DMS153 (cell line): ENCODE measurements around the gene GNAI3.
A peak's percentile ranks its signal among the peaks of the same experiment; 100 is the strongest.

Experiments used
- DNase-seq: peaks from one replicate; lab custom pipeline; 2025; lab: John Stamatoyannopoulos, UW

Gene GNAI3

DNA sequence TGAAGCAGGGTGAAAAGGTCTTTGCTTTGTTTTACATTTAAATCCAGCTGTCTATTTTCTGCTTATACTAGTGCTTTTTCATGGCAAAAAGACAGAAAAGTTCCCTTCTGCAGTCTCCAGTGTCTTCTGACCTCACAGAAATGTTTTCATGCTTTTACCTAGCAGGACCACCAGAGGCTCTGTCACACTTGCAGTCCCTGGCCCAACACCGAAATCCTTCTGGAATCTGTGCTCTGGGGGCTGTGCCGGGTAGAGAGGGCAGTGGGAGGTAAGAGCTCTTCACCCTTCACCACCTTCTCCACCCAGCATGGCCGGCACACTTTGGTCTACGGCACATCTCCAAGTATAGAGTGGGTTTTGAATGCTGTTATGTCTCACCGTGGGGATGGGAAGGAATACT, 50.2 kb downstream of the GNAI3 start:
- DNase-seq, result no peak

DNA sequence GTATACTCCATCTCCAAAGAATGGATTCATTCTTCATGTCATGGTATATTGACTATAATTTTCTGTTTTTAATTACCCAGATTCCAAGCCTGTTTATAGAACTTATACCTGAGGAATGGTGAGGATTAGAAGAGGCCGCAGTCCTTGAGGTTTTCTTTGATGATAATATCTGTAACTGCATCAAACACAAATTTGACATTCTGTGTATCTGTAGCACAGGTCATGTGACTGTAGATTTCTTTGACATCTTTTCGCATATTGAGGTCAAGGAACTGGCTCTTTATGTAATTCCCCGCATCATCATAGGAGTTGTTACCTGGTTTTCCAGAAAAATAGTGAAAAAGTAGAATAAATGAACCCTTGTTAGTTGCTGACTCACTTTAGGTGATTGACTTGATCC, 54.8 kb downstream of the GNAI3 start:
- no peak for DNase-seq

DNA sequence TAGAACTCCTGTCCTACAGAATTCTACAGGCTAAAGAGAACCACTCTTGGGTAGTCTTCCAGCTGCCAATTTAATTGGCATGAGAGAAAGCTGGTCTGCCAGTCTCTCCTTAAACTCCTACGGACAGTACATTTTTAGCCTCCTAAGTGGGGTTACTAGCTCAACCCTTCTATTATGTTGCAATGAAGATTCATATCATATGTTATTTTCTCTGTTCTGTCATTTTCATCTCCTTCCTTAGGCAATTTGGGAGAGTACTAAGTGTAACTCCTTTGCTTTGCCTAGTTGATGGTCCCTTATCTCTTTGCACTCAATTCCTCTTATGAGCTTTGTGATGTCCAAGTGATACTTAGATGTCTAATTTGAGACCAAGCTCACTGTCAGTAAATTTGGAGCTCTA, 57.0 kb downstream of the GNAI3 start:
- no peak for DNase-seq

DNA sequence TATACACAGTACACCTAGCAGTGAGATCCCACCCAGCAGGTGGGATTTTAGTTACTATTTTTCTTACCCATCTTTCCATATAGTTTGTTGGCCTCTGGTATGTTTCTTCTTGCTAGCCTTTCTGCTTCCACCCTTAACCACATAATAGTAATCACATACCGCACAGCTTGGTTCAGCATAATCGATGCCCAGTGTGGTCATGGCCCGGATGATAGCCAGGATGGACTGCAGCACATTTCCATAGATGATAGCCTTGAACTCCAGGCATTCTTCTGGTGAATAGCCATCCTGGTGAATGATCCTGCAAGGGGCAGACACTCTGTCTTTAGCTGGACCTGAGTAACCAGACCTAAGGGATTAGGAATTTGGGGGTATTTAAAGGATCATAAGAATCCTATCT, 61.5 kb downstream of the GNAI3 start:
- DNase-seq, result no peak

DNA sequence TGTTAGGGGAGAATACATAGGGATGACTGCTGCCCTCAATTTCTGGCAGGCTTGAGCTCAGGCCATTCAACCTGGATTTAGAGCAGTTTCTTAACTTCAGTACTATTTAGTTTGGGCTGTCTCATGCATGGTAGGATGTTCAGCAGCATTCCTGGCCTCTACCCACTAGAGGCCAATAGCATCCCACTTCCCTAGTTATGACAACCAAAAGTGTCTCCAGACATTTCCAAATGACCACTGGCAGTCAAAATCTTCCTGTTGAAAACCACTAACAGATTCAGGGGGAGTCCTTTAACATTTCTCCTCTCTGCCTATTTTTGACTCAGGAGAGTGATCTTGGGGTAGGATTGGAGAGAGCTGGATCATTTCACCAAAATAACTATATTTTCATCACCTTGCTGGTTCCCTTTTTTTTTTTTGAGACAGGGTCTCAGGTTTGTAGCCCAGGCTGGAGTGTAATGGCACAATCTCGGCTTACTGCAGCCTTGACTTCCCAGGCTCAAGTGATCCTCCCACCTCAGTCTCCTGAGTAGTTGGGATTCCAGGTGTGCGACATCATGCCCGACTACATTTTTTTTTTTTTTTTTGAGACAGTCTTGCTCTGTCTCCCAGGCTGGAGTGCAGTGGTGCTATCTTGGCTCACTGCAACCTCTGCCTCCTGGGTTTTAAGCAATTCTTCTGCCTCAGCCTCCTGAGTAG, 62.3 kb downstream of the GNAI3 start:
- no peak for DNase-seq

DNA sequence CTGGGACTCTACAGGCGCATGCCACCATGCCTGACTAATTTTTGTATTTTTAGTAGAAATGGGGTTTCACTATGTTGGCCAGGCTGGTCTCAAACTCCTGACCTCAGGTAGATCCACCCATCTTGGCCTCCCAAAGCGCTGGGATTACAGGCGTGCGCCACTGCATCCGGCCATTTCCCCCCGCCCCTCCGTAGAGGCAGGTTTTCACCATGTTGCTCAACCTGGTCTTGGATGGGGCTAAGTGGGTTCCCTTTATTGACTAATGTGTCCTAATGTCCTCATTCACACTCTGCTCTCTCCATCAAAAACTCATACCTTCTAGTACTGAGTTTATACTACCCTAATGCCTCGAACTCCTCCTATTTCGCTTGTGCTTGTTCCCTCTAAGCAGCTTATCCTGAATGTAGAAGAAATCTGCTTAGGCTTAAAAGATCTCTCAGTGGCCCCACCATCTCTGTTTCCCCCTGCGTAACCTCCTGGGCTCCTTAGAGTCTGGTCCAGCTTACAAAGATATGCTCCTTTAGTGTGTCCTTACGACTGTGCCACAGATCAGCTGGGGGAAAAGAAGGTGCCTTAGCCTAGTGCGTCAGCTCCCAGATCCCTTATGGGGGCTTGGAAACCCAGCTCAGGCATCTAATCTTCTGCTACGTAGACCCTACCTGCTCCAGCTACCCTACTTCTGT, 63.0 kb downstream of the GNAI3 start:
- no peak for DNase-seq

DNA sequence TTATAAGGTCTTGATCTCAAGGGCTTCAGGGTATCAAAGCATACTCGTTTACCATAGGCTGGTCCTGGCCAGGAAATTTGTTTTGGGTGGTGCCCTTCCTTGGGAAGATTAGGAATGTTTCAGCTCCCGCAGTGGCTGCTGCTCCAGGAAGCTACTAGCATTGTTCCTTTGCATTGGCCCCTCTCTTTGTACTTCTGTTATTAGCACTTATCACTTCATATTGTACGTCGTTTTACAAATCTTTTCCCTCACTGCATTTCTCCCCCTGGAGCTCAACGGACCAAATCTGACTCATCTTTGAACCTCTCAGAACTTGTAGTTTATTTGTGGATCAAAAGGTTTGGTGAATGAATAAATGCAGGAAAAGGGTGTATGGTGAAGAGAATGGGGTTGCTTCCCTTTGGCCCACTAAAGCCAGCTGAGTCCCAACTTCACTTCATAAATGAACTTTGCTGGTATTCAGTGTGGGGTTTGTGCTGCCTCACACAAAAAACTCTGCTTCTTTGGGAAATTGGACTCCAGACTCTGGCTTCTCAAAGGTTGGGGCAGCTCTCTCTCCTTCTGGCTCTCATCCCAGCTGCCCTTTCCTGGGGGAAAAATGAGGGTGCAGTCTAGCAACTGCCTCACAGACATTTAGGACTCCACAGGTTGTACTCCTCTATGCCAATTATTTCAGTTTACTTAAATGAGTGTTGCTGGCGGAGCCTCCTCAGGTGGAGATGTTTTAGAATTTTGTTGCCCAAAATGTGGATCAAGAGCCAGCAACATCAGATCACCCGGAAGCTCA, 65.1 kb downstream of the GNAI3 start:
- DNase-seq, result no peak

DNA sequence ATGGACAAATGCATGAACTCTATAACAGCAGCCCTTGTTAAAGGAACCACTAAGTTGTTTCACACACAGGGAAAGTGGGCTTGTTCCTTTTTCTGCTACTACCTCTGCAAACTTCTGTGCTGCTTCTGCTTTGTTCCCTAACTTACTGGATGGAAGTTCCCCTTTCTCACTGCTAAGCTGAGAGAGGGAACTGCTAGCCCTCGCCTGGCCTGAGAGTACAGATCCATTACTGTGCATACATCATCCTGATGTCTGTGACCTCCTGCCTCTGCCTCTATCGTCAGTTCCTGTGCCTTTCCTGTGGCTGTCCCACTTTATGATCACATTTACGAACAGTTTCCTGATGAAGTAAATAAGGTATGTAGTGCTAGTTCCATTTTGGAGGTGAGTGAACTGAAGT, 67.5 kb downstream of the GNAI3 start:
- no peak for DNase-seq

DNA sequence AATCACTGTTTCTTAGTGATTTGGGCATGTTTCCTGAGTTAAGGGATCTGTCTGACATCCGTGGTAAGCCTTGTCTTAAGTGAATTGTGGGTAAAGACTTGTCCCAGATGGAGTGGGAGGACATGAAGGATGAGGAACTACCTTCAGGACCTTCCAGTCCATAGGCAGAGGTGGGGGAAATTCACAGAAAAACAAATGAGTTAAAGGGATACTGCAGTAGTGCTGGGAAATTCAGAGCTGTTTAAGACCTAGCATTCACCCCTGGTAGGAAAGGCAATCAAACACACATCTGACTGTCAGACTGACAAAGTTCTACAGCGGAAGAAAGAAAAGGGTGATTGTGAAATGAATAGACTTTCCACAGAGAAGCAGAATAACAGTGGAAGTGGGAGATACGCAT, 68.0 kb downstream of the GNAI3 start:
- no peak for DNase-seq

DNA sequence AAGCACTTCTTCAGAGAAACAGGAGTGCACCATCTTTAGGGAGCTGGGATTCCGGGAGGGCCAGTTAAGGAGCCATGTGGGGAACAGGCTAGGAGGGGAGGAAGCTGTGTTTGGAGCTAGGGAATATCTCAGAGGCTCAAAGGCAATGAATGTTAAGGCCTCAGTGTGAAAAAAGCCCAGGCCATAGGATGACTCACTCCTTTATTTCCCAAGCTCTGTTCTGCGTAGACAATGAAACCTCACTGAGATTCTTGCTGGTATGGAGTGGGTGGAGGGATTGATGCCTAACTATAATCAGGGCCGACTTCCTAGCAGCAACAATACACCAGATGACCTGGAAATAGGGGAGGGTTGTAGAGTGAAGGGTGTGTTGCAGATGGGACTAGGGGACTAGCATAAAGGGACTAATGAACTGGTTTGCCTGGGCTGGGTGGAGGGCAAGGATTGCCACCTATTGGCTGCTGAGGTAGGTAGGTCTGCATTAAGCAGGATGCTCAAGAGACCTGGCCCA, 68.9 kb downstream of the GNAI3 start:
- no peak for DNase-seq

DNA sequence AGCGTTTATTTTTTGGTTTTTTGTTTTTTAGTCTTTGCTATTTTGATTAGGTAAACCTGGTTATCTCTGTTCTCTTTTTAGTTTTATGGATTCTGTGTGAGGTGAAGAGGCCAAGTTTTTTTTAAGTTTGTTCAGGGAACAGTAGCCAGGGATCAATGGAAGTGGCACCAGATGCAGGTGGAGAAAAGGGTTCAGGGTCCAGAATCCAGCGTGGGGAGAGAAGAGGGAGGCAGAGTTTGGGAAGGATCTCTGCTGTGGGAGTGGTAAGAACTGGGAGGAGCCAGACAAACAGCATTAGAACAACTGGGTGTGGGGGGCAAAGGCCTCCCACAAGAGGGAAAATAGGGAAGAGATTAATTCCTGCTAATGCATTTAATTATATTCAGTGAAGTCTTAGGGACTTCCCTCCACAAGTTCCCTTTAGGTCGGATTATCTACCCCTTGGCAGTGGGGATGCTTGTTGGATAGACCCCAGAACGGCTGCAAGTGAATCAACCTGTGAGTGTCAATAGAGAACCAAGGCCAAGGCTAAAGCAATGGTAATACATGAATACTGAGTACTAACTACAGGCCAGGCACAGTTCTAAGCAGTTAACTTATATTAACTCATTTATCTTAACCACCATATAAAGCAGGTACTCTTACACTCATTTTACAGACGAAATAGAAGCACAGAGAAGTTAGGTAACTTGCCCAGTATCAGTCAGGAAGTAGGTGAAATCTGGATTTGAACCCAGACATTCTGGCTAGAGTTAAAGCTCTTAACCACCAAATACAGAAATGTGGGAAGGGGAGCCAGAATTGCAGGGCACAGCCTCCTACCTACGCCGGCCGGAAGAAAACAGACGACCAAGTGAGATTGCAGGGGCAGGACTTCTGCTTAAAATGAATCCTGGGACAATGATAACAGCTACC, 70.5 kb downstream of the GNAI3 start:
- DNase-seq, result no peak

DNA sequence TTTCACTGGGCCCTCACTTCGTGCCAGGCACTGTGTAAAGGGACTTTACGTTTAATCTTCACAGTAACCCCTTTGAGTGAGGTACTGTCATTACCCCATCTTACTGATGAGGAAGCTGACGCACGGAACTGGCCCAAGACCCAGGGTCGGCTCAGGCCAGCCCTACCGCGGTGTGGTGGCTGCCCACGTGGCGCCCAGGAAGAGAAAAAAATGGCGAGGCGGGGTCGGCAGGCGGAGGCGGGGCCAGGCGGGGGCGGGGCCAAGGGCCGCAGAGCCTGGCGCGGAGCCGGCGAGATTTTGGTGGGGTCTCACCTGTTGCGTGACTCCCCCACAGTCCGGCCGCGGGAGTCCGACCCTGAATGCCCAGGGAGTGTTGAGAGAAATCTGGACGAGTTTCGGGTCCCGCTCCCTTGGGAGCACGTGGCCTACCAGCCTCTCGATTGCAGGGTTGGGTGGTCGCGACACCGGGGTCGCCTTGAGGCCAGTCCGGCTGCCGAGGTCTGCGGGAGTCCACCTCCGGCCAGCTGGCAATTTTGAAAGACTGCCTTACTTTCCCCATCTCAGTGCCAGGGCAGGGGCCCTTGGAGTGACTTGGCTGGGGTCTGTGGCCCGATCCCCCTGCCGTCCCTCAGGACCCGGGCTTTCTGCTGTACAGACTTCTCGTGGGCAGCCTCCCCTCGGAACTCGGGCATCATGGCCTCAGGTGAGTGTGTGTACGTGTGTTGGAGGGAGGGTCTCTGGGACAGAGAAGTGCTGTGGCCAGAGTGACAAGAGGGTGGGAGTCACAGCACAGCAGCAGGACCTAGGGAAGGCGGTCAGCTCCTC, 71.4 kb downstream of the GNAI3 start, which contains the start of the genes AMPD2 and GNAT2:
TSS of gene AMPD2 (plus strand) at position 262 of the 825 bp plus-strand sequence. CDS start 1,339 bp downstream, outside the sequence.
TSS of gene GNAT2 (minus strand) at position 41 of the 825 bp plus-strand sequence. CDS start 6,746 bp downstream, outside the sequence.
- peak; percentile 10 for DNase-seq

DNA sequence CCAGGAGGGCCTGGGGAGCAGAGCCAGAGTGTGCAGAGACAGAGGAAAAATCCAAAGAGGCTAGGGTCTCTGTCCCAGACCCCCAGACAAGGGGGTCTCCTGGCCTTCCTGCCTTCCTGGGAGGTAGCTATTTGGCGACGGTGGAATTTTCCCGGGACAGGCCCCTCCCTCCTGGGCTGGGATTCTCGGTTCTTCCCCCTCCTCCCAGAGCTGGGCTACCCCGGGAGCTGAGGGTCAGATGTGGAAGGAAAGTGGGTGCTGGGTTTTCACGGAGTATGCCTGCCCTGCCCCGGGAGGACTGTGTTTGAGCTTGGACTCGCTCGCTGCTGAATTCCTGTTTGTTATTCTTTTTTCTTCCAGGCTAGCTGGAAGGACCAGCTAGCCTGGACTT, 72.0 kb downstream of the GNAI3 start:
- no peak for DNase-seq

DNA sequence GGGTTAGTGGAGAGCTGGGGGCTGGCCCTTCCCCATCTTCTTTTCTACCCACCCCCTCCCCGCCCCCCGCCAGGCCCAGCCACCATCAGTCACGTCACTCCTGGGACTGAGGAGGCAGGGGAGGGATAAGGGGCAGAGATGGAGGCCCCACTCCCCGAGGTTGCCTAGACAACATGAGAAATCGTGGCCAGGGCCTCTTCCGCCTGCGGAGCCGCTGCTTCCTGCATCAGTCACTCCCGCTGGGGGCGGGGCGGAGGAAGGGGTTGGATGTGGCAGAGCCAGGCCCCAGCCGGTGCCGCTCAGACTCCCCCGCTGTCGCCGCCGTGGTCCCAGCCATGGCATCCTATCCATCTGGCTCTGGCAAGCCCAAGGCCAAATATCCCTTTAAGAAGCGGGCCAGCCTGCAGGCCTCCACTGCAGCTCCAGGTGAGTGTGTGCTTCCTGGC, 72.4 kb downstream of the GNAI3 start:
- peak; percentile 53 for DNase-seq

DNA sequence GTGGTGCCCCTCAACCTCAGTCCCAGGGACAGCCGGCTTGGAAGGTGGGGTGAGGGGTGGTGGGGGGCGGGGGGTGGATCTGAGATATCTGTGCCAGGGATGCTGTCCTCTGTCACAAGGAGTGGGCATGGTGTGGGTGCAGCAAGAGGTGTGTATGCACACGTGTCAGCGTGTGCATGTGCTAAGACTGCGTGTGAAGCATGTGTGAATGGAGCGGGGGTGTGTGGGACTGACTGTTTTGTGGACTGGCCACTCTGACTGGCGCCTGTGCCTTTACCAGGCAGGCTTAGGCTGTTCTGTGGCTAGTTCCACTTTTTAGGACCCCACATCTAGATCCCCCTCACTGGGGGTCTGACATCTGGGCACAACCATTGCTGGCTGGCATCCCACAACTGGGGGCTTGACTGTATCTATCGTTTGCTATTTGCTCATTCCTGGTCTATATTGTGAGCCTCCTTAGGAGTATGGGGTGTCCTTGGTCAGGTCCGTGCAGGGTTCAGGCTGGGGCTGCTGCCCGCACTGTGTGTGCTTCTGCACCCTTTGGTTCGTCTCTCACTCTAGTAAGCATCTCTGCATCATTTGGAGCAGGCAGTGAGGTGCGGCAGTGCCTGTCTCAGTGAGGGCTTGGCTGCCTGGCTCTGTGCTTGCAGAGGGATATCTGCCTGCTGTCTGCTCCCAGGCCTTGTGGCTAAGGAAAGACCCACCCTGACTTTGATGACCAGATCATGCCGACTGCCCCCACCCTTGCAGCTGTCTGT, 73.1 kb downstream of the GNAI3 start:
- no peak for DNase-seq

DNA sequence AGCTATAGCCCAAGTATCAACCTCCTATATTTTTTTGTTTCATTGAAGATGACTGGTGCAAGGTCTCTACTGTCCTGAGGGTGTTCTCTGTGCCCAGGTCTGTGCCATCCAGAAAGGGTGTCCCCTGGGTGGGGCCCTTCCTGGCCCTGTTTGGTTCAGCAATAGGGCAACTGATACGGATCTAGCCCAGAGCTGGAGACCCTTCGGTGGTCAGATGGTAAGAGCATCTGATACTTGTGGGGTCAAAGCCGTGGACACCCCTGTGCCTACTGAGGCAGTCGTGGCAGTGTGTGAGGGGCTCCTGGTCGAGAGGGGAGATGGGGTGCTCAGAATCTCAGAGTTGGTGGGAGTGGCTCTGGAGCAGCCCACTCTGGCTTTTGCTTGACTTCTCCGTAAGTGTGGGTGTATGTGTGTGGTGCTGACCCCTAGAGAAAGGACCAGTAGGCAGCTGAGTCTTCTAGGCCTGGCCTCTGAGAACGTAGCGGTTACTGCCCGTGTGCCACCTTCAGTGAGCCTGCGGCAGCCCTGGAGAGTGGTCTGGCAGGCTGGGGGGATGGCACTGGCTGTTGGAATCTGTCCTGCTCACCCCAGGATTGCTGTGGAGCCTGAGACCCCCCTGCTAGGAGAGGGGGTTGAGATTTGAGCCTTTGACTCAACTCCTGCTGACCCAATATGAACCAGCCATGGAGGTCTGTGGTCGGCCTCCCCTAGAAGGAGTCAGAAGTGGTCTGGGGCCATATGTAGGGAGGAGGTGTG, 73.9 kb downstream of the GNAI3 start:
- no peak for DNase-seq

DNA sequence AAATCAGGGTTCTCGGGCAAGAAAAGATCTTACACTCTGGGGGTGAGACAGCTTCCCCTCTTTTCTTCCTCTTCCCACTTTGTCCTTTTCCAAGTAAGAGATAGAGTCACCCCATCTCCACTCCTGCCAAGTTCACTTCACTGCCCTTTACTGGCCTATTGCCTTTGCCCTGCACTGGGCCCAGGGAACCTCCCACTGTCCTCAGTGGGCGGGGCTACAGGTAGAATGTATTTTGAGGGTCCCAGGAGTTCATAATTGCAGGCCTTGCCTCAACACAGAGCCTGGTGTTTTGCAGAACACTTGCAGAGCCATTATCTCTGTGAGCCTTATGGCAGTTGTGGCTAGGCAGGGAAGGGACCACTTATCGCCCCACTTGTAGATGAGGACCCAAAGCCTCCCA, 74.5 kb downstream of the GNAI3 start:
- no peak for DNase-seq

DNA sequence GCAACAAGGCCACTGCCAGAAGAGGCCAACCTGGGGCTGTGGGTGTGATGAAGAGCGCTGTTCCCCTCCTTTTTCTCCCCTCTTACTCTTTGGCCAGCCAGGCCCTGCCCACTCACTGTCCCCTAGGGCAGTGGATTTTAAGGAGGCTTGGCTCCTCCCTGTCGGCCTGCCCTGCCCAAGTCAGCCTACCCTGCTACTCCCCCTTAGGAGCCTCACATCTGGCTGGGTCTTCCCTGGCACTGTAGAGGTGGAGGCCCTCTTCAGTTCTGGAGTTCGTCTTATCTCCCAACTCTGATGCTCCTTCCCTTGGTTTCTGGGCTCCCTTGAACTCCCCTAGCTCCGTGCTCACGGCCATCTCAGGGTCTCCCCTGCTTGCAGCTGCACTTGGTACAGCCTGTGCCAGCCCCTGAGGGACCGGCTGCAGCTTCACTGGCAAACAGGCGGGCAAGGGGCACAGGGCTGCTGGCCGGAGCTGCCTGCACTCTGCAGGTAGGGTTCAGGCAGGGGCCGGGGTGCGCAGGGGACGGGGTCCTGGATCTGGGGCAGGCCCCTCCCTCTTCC, 75.3 kb downstream of the GNAI3 start:
- DNase-seq, result no peak
